ENCODE measurements around the gene POLQ. TPM values are rescaled to one million over a fixed set of nuclear protein-coding genes. Genes with fewer than 3 reads are reported as not detected.

POLQ gene
- total and polyA plus RNA-seq, 7 donors: under 0.01 to 2.0 (median 0.46) TPM

DNA sequence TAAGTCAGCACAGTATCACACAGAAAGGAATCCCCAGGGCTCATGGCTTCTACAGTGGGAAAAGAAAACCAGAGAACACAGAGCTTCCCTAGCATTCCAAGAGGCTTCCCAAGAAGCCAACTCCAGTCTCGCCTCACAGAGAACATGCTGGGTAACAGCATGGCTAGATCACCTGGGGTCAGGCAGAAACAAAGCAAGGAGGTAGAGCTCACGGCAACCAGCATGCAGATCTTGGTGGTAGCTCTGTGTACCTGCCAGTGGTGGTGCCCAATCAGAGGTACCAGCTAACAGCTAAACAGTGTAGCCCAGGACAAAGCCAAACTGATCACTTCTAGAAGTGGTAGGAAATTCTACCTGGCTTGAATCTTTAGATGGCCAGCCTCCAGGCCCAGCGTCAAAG lies 31.3 kb downstream of the POLQ start:
- no peak for TF ChIP-seq EP300 (IDR thresholded peaks at IDR 0.05)
- TF ChIP-seq, protein P1, sequence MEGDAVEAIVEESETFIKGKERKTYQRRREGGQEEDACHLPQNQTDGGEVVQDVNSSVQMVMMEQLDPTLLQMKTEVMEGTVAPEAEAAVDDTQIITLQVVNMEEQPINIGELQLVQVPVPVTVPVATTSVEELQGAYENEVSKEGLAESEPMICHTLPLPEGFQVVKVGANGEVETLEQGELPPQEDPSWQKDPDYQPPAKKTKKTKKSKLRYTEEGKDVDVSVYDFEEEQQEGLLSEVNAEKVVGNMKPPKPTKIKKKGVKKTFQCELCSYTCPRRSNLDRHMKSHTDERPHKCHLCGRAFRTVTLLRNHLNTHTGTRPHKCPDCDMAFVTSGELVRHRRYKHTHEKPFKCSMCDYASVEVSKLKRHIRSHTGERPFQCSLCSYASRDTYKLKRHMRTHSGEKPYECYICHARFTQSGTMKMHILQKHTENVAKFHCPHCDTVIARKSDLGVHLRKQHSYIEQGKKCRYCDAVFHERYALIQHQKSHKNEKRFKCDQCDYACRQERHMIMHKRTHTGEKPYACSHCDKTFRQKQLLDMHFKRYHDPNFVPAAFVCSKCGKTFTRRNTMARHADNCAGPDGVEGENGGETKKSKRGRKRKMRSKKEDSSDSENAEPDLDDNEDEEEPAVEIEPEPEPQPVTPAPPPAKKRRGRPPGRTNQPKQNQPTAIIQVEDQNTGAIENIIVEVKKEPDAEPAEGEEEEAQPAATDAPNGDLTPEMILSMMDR (IDR thresholded peaks at IDR 0.05): no peak
- no peak for TF ChIP-seq POLR2A (IDR thresholded peaks at IDR 0.05)
- no peak for TF ChIP-seq POLR2AphosphoS5 (IDR thresholded peaks at IDR 0.05)
- no peak for DNase-seq
- Histone ChIP-seq H3K4me1 (no peaks in the 10 kb centered on the region), H3K27me3 (no peaks in the 10 kb centered on the region), H3K9me3 (no peaks in the 10 kb centered on the region), H3K4me3 (no peak overlapping the region), H3K27ac (no peak overlapping the region), H3K36me3 (no peaks in the 10 kb centered on the region)
- WGBS, 2 donors: 96 to 98% methylated on average over 3 of the region's 3 CpGs
- intact Hi-C loops (cut with DNase I): no loop called here

DNA sequence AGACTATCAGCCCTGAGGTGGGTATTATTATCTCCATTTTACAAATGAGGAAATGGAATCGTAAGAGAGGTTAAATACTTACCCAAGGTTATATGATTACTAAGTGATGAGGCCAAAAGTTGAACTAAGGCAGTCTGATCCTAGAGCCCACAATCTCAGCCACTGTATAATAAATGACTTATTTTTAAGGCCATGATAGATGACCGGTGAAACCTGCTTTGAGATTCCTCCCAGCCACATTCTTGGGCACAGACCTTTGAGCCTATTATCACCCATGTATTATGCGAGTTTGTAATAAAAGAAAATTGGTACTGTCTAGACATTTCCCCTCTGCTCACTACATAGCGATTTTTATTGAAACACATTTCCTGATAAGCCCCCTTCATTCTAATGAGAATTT lies 37.4 kb downstream of the POLQ start:
- H3K4me1 ChIP-seq: no peaks in the 10 kb centered on the region
- WGBS, 2 donors: 59 to 86% methylated on average over 4 of the region's 4 CpGs
- intact Hi-C loops (cut with DNase I): no loop called here
- H3K36me3 ChIP-seq: no peaks in the 10 kb centered on the region
- H3K9me3 ChIP-seq: no peaks in the 10 kb centered on the region
- no peak overlapping the region for H3K27ac ChIP-seq
- no peak overlapping the region for H3K4me3 ChIP-seq
- H3K27me3 ChIP-seq: no peaks in the 10 kb centered on the region
- no peak for TF ChIP-seq POLR2AphosphoS5 (IDR thresholded peaks at IDR 0.05)
- TF ChIP-seq, protein P1 (IDR thresholded peaks at IDR 0.05): no peak
- no peak for TF ChIP-seq POLR2A (IDR thresholded peaks at IDR 0.05)
- no peak for TF ChIP-seq EP300 (IDR thresholded peaks at IDR 0.05)
- DNase-seq: no peak

DNA sequence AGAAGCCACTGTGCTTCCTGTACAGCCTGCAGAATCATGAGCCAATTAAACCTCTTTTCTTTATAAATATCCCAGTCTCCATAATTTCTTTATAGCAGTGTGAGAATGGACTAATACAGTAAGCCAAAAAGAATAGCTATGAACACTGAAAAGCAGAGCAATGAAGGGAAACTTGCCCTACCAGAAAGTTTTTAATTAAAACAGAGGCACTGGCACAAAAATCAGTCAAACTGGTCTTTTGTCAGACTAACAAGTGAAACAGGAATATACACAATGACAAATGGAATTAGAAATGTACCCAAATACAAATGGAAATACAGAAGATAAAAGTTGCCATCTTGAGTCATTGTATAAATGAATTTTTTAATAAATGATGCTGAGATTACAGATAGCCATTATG lies 40.5 kb downstream of the POLQ start:
- Histone ChIP-seq H3K27me3 (no peaks in the 10 kb centered on the region), H3K36me3 (no peaks in the 10 kb centered on the region), H3K4me1 (no peaks in the 10 kb centered on the region), H3K27ac (no peak overlapping the region), H3K9me3 (no peaks in the 10 kb centered on the region), H3K4me3 (no peak overlapping the region)
- DNase-seq: no peak
- TF ChIP-seq POLR2AphosphoS5 (IDR thresholded peaks at IDR 0.05): no peak
- no peak for TF ChIP-seq EP300 (IDR thresholded peaks at IDR 0.05)
- no peak for TF ChIP-seq POLR2A (IDR thresholded peaks at IDR 0.05)
- TF ChIP-seq, protein P1 (IDR thresholded peaks at IDR 0.05): no peak
- intact Hi-C loops (cut with DNase I): no loop called here

DNA sequence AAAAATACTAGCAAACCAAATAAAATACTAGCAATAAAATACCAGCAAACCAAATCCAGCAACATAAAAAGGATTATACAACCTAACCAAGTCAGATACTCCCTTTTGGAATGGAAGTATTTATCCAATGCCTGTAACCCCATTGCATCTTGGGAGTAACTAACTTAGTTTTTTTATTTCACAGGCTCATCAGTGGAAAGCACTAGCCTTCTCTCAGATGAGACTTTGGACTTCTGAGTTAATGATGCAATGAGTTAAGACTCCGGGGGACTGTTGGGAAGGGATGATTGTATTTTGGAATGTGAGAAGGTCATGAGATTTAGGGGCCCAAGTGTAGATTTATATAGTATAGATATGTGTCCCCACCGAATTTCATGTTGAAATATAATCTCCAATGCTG lies 41.2 kb downstream of the POLQ start:
- H3K4me1 ChIP-seq: no peaks in the 10 kb centered on the region
- no peaks in the 10 kb centered on the region for H3K27me3 ChIP-seq
- intact Hi-C loops (cut with DNase I): no loop called here
- no peaks in the 10 kb centered on the region for H3K9me3 ChIP-seq
- no peak for DNase-seq
- H3K27ac ChIP-seq: no peak overlapping the region
- TF ChIP-seq POLR2AphosphoS5 (IDR thresholded peaks at IDR 0.05) (no peak), POLR2A (IDR thresholded peaks at IDR 0.05) (no peak), EP300 (IDR thresholded peaks at IDR 0.05) (no peak)
- TF ChIP-seq, protein P1 (IDR thresholded peaks at IDR 0.05): no peak
- H3K4me3 ChIP-seq: no peak overlapping the region
- no peaks in the 10 kb centered on the region for H3K36me3 ChIP-seq
- 66 to 84% methylated on average over 2 of the region's 2 CpGs for WGBS, 2 donors

DNA sequence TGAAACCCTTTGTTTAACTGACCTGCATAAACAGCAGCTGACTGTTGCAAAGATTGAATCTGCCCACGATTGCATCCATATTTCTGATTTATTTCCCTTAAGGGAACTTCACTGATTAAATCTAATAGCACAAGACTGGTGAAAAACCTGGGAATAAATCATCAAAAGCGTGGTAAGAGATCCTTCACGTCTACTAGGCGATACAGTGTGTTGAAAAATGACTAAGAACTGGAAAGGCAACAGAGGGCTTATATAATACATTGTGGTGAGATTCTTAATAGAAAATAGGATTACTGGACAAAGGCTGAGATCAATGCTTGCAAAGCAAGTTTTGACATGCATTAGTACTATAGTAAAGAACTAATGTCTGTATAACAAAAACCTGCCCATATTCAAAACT lies 49.0 kb downstream of the POLQ start:
- Histone ChIP-seq H3K27me3 (no peaks in the 10 kb centered on the region), H3K9me3 (no peaks in the 10 kb centered on the region), H3K4me1 (no peaks in the 10 kb centered on the region), H3K27ac (no peak overlapping the region), H3K4me3 (no peak overlapping the region), H3K36me3 (no peaks in the 10 kb centered on the region)
- TF ChIP-seq POLR2AphosphoS5 (IDR thresholded peaks at IDR 0.05): no peak
- no peak for TF ChIP-seq POLR2A (IDR thresholded peaks at IDR 0.05)
- no peak for TF ChIP-seq EP300 (IDR thresholded peaks at IDR 0.05)
- TF ChIP-seq, protein P1 (IDR thresholded peaks at IDR 0.05): no peak
- intact Hi-C loops (cut with DNase I): no loop called here
- DNase-seq: no peak
- 92 to 95% methylated on average over 4 of the region's 4 CpGs for WGBS, 2 donors
